ENCODE results near the gene ODC1. TPM values are rescaled to one million over a fixed set of nuclear protein-coding genes. Genes with fewer than 3 reads are reported as not detected.

ODC1 gene
- total RNA-seq, 2 donors from 2014 or later, result 72.0 to 73.5 TPM

DNA sequence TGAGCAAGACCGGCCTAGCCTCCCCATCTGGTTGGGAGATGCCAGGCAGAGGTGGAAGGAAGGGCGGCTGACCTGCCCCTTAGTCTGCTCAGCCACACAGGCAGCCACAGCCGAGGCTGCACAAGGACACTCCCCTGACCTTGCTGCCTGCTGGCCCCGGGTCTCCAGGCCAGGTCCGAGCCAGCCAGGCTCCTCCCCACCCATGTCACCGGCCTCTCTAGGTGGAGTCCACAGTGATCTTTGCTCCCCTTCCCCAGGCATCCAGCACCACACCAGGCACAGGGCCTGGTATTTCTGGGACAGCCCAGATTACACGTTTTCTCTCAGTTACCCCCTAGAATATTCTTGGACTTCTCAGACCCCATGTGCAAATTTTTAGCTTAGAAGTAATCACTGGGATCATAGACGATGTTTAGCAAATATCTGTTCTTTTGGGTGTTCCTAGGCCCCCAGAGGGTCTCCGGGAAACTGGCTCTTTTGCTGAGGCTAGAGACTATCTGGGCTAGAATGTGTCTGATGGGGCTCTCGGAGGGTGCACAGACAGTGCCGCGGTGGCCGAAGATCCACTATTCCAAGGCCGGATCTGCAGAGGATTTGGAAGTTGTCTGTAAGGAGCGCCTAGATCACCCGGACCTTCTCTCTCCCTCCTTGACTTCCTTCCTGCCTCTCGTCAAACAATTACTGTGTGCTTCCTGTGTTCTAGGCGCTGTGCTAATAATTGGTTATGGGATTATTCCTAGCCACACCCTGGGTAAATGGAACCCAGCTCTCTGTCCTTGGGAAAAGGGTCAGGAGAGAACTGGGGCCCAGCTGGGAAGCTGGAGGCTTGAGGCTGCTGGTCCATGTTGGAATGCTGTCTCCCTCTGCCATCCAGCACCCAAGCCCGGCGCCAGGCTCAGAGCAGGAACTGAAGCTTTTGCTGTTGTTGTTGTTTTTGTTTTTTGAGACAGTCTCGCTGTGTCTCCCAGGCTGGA is 46.9 kb downstream of the ODC1 start:
- Mint-ChIP-seq H3K27ac (peak overlapping the region; percentile 67), H3K4me3 (peak overlapping the region in 1 of 2 donors; percentile 8), H3K4me1 (ENCODE audit: low read depth) (peaks cover 58% of the 10 kb centered on the region), H3K27me3 (ENCODE audit: low read depth) (no peaks in the 10 kb centered on the region), H3K36me3 (ENCODE audit: insufficient read depth in 2 of 2) (peaks cover 7 to 12% of the 10 kb centered on the region in 2 donors), H3K9me3 (no peaks in the 10 kb centered on the region)
- ATAC-seq (replicated peaks in 1 of 2) (peak in 1 of 2 donors; percentile 16), DNase-seq (no peak)

DNA sequence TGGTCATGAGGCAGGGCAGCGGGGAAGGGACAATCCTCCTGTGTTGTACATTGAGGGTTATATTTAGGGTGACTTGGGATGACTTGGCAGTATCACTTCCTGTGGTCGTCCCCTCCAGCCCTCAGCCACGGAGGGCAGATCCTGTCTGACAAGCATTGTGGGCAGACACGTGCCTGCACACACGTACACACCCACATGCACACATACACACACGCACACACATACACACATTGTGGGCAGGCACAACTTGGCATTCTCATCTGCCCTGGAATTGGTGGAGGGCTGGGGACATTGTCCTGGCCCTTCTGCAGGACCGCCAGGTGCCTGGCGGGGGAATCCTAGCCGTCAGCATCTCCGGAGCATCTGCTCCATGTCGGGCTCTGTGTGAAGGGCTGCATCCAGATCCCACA is 47.6 kb downstream of the ODC1 start:
- H3K4me3 Mint-ChIP-seq, result peak overlapping the region; percentile 0 to 8
- no peaks in the 10 kb centered on the region for H3K9me3 Mint-ChIP-seq
- DNase-seq (peak; percentile 46 to 52), ATAC-seq (replicated peaks in 1 of 2) (peak; percentile 75 to 77)
- peaks cover 7 to 12% of the 10 kb centered on the region in 2 donors for H3K36me3 Mint-ChIP-seq (ENCODE audit: insufficient read depth in 2 of 2)
- no peaks in the 10 kb centered on the region for H3K27me3 Mint-ChIP-seq (ENCODE audit: low read depth)
- H3K27ac Mint-ChIP-seq, result no peak overlapping the region
- peaks cover 55% of the 10 kb centered on the region for H3K4me1 Mint-ChIP-seq (ENCODE audit: low read depth)

DNA sequence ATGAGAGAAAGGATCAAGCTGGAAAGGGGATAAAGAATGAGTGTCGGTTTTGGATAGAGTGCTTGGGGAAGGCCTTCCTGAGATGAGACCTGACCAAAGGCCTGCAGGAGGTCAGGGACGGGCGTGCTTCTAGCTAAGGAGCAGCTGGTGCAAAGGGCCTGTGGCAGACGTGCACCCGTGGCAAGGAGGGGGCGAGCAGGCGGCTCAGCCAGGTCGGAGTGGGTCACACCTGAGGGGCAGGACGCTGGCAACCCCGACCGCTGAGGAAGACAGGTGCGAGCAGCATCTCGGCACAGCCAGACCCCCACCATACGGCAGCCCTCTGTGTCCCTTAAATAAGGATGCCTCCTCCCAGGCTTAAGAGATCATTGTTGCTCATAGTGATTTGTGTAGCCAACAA is 48.1 kb downstream of the ODC1 start:
- H3K27me3 Mint-ChIP-seq (ENCODE audit: low read depth), result no peaks in the 10 kb centered on the region
- ATAC-seq (replicated peaks in 1 of 2) (no peak), DNase-seq (no peak)
- no peaks in the 10 kb centered on the region for H3K9me3 Mint-ChIP-seq
- peaks cover 53% of the 10 kb centered on the region for H3K4me1 Mint-ChIP-seq (ENCODE audit: low read depth)
- peaks cover 7 to 12% of the 10 kb centered on the region in 2 donors for H3K36me3 Mint-ChIP-seq (ENCODE audit: insufficient read depth in 2 of 2)
- H3K27ac Mint-ChIP-seq, result peak overlapping the region; percentile 1
- H3K4me3 Mint-ChIP-seq, result peak overlapping the region; percentile 0 to 31

DNA sequence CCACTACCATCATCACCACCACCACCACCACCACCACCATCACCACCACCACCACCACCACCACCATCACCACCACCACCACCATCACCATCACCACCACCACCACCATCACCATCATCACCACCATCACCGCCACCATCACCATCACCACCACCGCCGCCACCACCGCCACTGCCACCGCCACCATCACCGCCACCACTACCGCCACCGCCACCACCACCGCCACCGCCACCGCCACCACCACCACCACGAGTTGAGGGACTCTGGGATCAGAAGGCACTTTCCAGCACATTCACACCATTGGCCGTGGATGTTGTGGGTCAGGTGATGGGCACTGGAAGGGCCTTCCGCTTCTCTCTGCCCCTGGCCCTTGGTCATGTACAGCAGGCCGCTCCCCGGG is 48.8 kb downstream of the ODC1 start:
- Mint-ChIP-seq H3K4me1 (ENCODE audit: low read depth) (peaks cover 50% of the 10 kb centered on the region), H3K9me3 (no peaks in the 10 kb centered on the region), H3K36me3 (ENCODE audit: insufficient read depth in 2 of 2) (peaks cover 7 to 12% of the 10 kb centered on the region in 2 donors), H3K27ac (peak overlapping the region; percentile 25), H3K4me3 (no peak overlapping the region), H3K27me3 (ENCODE audit: low read depth) (no peaks in the 10 kb centered on the region)
- ATAC-seq (replicated peaks in 1 of 2), result no peak
- DNase-seq, result no peak

DNA sequence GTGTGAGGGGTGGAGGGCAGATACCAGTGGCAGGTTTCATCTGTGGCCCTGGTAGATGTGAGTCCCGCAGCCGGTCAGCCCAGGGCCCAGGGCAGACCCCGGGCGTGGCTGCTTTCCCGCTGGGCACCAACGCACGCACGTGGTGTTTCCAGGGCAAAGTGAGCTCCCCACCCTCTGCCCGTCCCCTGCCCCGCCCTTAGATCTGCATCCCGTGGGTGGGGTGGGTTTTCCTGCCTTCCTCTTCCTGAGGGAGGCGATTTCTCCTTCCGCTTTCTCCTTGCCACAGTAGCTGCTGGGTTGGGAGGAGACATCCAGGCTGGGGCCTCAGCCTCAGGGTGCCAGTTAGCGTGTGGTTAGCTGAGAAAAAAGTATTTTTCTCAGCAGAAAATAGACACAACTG is 49.6 kb downstream of the ODC1 start:
- peaks cover 41% of the 10 kb centered on the region for H3K4me1 Mint-ChIP-seq (ENCODE audit: low read depth)
- DNase-seq, result no peak
- no peaks in the 10 kb centered on the region for H3K27me3 Mint-ChIP-seq (ENCODE audit: low read depth)
- no peak overlapping the region for H3K27ac Mint-ChIP-seq
- H3K4me3 Mint-ChIP-seq, result no peak overlapping the region
- no peaks in the 10 kb centered on the region for H3K9me3 Mint-ChIP-seq
- H3K36me3 Mint-ChIP-seq (ENCODE audit: insufficient read depth in 2 of 2), result peaks cover 7 to 12% of the 10 kb centered on the region in 2 donors
- ATAC-seq (replicated peaks in 1 of 2), result no peak

DNA sequence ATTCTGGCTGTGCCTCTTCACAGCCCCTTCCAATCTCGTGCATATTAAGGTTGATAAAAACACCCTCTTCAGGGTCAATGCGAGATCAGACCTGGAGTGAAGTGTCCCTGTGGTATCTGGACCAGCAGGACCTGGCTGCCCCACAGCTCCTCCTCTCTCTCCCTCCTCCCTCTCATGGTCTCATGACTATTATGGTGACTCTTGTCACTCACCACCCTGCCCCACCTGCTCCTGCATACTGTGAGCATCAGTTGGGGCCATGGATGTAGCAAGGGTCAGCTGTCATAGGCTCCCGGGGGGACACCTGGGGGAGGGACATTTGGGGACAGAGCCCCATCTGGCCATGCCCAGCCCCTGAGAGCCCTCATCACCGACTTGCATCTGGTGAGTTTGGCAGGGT is 50.2 kb downstream of the ODC1 start:
- ATAC-seq (replicated peaks in 1 of 2) (no peak), DNase-seq (no peak)
- no peaks in the 10 kb centered on the region for H3K27me3 Mint-ChIP-seq (ENCODE audit: low read depth)
- no peak overlapping the region for H3K4me3 Mint-ChIP-seq
- no peak overlapping the region for H3K27ac Mint-ChIP-seq
- H3K36me3 Mint-ChIP-seq (ENCODE audit: insufficient read depth in 2 of 2), result peaks cover 7 to 12% of the 10 kb centered on the region in 2 donors
- H3K9me3 Mint-ChIP-seq, result no peaks in the 10 kb centered on the region
- H3K4me1 Mint-ChIP-seq (ENCODE audit: low read depth), result peaks cover 41% of the 10 kb centered on the region

DNA sequence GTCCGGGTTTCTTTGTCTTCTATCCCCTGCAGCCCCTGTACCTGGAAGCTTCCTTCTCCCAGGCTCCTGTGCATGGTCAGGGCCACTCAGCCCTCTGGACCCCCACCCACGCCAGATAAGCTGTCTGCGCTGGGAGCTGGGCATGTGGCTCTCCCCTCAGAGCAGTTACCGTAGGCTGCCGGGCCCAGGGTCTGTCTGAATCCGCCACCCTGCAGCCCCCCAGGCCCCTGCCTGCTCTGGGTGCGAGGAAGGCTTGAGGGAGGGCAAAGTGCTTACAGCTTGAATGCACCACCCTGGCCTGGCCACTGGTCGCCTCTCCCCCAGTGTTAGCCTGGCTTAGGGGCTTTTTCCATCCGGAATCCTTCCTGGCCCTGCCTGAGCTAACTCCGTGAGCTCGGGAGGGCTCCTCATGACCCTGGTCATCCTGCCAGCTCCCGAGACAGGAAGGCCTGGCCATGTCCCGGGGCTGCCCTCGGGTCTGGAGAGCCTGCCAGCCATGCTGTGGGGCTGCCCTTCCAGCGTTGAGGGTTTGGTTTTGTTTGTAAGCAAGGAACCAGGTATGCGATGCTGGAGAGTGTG is 50.7 kb downstream of the ODC1 start:
- Mint-ChIP-seq H3K4me1 (ENCODE audit: low read depth) (peaks cover 36% of the 10 kb centered on the region), H3K36me3 (ENCODE audit: insufficient read depth in 2 of 2) (peaks cover 7 to 12% of the 10 kb centered on the region in 2 donors), H3K27me3 (ENCODE audit: low read depth) (no peaks in the 10 kb centered on the region), H3K4me3 (no peak overlapping the region), H3K9me3 (no peaks in the 10 kb centered on the region), H3K27ac (no peak overlapping the region)
- ATAC-seq (replicated peaks in 1 of 2) (no peak), DNase-seq (no peak)

DNA sequence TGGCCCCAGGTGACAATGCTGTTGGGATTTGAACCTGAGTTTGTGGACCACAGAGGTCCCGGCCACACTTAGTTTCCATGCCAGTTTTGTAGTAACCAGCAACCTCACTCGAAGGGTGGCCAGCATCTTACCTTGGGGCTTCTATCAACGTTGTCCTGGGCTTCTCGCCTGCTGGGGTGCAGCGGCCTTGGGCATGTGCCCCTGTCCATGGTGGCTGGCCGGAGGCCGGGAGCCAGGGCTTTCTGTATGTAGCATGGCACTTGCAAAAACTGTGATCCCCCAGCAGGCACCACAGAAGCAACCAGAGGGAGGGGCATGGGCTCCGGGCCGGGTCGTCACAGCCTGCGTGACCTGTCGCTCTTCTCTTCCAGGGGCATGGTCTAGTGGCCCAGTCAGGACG is 51.7 kb downstream of the ODC1 start:
- H3K27me3 Mint-ChIP-seq (ENCODE audit: low read depth), result no peaks in the 10 kb centered on the region
- H3K4me1 Mint-ChIP-seq (ENCODE audit: low read depth), result peaks cover 27% of the 10 kb centered on the region
- H3K9me3 Mint-ChIP-seq, result no peaks in the 10 kb centered on the region
- no peak for DNase-seq
- no peak for ATAC-seq (replicated peaks in 1 of 2)
- H3K4me3 Mint-ChIP-seq, result no peak overlapping the region
- peaks cover 7 to 12% of the 10 kb centered on the region in 2 donors for H3K36me3 Mint-ChIP-seq (ENCODE audit: insufficient read depth in 2 of 2)
- H3K27ac Mint-ChIP-seq, result no peak overlapping the region

DNA sequence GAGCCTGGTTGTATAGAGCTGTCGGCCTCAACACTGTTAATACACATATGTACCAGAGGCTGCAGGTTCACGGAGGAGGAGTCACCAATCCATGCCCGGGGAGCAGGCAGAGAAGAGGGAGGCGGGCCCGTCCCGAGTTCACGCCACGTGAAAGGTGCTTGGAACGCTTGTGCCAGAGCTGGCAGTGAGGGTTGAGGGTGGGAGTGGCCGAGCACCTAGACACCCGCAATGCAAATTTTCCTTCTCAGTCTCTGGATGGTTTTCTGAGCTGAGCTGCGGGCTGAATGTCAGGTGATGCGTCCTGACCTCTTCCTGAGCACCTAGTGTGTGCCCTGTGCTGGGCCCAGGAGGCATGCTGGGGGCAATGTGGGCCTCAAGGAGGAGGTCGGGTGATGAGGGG is 52.2 kb downstream of the ODC1 start:
- DNase-seq (no peak), ATAC-seq (replicated peaks in 1 of 2) (no peak)
- peaks cover 7 to 9% of the 10 kb centered on the region in 2 donors for H3K36me3 Mint-ChIP-seq (ENCODE audit: insufficient read depth in 2 of 2)
- H3K4me1 Mint-ChIP-seq (ENCODE audit: low read depth), result peaks cover 21% of the 10 kb centered on the region
- no peak overlapping the region for H3K27ac Mint-ChIP-seq
- H3K27me3 Mint-ChIP-seq (ENCODE audit: low read depth), result no peaks in the 10 kb centered on the region
- H3K4me3 Mint-ChIP-seq, result no peak overlapping the region
- H3K9me3 Mint-ChIP-seq, result no peaks in the 10 kb centered on the region

DNA sequence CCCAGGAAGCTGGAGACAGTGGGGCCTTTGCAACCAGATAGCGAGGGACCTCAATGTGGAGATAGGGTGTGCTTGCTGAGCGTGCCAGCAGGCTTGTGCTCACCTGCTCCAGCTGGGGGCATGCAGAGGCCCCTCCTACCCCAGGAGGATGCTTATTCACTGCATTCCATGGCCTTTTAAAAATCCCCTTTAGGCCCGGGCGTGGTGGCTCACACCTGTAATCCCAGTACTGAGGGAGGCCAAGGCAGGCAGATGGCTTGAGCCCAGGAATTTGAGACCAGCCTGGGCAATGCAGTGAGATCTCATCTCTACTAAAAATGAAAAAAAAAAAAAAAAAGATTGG is 54.5 kb downstream of the ODC1 start:
- no peak for DNase-seq
- Mint-ChIP-seq H3K9me3 (no peaks in the 10 kb centered on the region), H3K4me1 (ENCODE audit: low read depth) (peaks cover 18% of the 10 kb centered on the region), H3K4me3 (no peak overlapping the region), H3K36me3 (ENCODE audit: insufficient read depth in 2 of 2) (no peaks in the 10 kb centered on the region), H3K27me3 (ENCODE audit: low read depth) (no peaks in the 10 kb centered on the region), H3K27ac (no peak overlapping the region)
- ATAC-seq (replicated peaks in 1 of 2), result no peak

DNA sequence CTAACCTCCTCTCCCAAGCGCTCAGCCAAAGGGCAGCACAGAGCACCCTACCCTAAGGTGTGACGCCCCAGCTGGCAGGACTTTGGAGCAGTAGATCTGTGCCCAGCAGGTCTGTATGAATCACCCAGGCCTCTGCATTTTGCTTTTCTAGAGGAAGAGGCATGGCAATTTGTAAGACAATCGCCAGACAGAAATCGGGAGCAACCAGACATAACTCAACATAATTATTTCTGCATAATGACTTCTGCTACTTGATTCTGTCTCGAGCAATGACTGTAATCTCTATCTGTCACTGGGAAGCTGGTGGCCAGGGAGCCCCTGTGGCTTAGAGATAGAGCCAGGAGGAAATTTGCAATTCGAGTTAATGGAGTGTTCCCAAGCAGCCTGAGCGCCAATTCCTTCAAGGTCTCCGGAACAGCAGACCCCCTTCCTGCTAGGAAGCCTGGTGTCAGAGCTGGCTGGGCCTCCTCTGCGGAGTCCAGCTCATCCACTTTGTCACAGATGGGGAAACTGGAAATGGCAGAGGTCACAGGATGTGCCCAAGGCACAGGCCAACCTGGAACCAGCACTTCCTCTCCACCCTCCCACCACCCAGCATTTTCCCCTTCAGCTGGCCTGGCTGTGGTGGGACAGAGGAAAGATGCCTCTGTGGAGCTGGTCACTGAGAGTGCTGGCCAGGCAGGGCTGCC is 55.0 kb downstream of the ODC1 start:
- DNase-seq, result no peak
- no peak overlapping the region for H3K27ac Mint-ChIP-seq
- H3K4me3 Mint-ChIP-seq, result no peak overlapping the region
- H3K27me3 Mint-ChIP-seq (ENCODE audit: low read depth), result no peaks in the 10 kb centered on the region
- H3K36me3 Mint-ChIP-seq (ENCODE audit: insufficient read depth in 2 of 2), result no peaks in the 10 kb centered on the region
- ATAC-seq (replicated peaks in 1 of 2), result no peak
- H3K4me1 Mint-ChIP-seq (ENCODE audit: low read depth), result peaks cover 18% of the 10 kb centered on the region
- no peaks in the 10 kb centered on the region for H3K9me3 Mint-ChIP-seq

DNA sequence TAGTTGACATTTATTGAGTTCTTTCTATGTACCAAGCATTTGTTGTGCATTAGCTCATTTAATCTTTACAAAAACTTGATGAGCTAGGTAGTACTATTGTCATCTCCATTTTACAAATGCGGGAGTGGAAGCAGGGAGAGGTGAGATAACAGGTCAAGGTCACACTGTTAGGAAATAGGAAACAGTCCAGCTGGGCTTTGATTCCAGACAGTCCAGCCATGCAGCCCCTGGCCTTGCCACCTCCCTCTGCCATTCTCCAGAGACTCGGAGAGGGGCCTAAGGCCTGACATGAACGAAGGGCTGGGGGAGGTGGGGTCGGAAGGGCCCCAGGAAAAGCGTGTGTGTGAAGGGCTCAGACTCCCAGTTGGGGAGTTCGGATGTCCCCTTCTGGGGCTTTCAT is 55.6 kb downstream of the ODC1 start:
- H3K4me1 Mint-ChIP-seq (ENCODE audit: low read depth), result peaks cover 20% of the 10 kb centered on the region
- H3K27ac Mint-ChIP-seq, result no peak overlapping the region
- H3K27me3 Mint-ChIP-seq (ENCODE audit: low read depth), result no peaks in the 10 kb centered on the region
- H3K9me3 Mint-ChIP-seq, result no peaks in the 10 kb centered on the region
- no peak for DNase-seq
- H3K4me3 Mint-ChIP-seq, result no peak overlapping the region
- H3K36me3 Mint-ChIP-seq (ENCODE audit: insufficient read depth in 2 of 2), result no peaks in the 10 kb centered on the region
- ATAC-seq (replicated peaks in 1 of 2), result no peak

DNA sequence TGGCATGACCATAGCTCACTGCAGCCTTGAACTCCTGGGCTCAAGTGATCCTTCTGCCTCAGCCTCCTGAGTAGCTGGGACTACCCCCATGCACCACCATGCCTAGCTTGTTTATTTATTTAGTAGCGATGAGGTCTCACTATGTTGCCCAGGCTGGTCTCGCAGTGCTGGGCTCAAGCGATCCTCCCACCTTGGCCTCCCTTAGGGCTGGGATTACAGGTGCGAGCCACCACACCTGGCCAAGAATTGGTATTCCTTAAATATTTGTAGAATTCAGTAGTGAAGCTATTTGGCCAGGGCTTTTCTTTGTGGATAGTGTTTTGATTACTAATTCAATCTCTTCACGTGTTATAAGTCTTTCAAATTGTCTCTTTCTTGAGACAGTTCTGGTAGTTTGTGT is 56.0 kb downstream of the ODC1 start:
- ATAC-seq (replicated peaks in 1 of 2), result no peak
- H3K27me3 Mint-ChIP-seq (ENCODE audit: low read depth), result no peaks in the 10 kb centered on the region
- no peak for DNase-seq
- H3K27ac Mint-ChIP-seq, result no peak overlapping the region
- no peak overlapping the region for H3K4me3 Mint-ChIP-seq
- H3K36me3 Mint-ChIP-seq (ENCODE audit: insufficient read depth in 2 of 2), result no peaks in the 10 kb centered on the region
- H3K9me3 Mint-ChIP-seq, result no peaks in the 10 kb centered on the region
- peaks cover 21% of the 10 kb centered on the region for H3K4me1 Mint-ChIP-seq (ENCODE audit: low read depth)

All from activated T-cell treated with anti-CD3 and anti-CD28 coated beads, Interleukin-2, amount 50 U/mL, for 72 hours (primary cell).